ENCODE data around the gene PIGT.

PIGT gene

GRCh38 chr20:45395114-45395415, 20.9 kb upstream of the PIGT start:
- DNase-seq (ENCODE audit: low spot score): no peak
- TF ChIP-seq, protein P1, sequence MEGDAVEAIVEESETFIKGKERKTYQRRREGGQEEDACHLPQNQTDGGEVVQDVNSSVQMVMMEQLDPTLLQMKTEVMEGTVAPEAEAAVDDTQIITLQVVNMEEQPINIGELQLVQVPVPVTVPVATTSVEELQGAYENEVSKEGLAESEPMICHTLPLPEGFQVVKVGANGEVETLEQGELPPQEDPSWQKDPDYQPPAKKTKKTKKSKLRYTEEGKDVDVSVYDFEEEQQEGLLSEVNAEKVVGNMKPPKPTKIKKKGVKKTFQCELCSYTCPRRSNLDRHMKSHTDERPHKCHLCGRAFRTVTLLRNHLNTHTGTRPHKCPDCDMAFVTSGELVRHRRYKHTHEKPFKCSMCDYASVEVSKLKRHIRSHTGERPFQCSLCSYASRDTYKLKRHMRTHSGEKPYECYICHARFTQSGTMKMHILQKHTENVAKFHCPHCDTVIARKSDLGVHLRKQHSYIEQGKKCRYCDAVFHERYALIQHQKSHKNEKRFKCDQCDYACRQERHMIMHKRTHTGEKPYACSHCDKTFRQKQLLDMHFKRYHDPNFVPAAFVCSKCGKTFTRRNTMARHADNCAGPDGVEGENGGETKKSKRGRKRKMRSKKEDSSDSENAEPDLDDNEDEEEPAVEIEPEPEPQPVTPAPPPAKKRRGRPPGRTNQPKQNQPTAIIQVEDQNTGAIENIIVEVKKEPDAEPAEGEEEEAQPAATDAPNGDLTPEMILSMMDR (IDR thresholded peaks at IDR 0.05; ENCODE audit: borderline replicate concordance, control extremely low read depth, extremely low read depth, insufficient read depth, missing control alignments): no peak
- in situ Hi-C loops (cut with MboI; ENCODE audit: low sequenced_read_pairs, unreplicated experiment): no loop called here

GRCh38 chr20:45399018-45399417, 16.9 kb upstream of the PIGT start:
- TF ChIP-seq, protein P1 (IDR thresholded peaks at IDR 0.05; ENCODE audit: borderline replicate concordance, control extremely low read depth, extremely low read depth, insufficient read depth, missing control alignments): no peak
- no peak for DNase-seq (ENCODE audit: low spot score)
- in situ Hi-C loops (cut with MboI; ENCODE audit: low sequenced_read_pairs, unreplicated experiment): no loop called here

DNA sequence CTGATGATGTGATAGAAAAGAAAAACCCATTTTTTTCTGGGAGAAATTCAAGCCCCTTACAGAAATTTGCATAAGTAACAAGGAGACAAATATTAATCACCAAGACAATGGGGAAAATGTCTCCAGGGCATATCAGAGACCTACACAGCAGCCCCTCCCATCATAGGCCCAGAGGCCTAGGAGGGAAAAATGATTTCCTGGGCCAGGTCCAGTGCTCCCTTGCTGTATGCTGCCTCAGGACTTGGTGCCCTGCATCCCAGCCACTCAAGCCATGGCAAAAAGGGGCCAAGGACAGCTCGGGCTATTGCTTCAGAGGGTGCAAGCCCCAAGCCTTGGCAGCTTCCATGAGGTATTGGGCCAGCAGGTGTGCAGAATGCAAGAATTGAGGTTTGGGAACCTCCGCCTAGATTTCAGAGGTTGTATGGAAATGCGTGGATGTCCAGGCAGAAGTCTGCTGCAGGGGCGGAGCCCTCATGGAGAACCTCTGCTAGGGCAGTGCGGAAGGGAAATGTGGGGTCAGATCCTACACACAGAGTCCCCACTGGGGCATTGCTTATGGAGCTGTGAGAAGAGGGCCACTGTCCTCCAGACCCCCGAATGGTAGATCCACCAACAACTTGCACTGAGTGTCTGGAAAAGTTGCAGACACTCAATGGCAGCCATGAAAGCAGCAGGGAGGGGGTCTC, 15.5 kb upstream of the PIGT start:
- in situ Hi-C loops (cut with MboI; ENCODE audit: low sequenced_read_pairs, unreplicated experiment): no loop called here
- DNase-seq (ENCODE audit: low spot score): no peak
- TF ChIP-seq, protein P1 (IDR thresholded peaks at IDR 0.05; ENCODE audit: borderline replicate concordance, control extremely low read depth, extremely low read depth, insufficient read depth, missing control alignments): no peak

GRCh38 chr20:45402946-45403345, 13.0 kb upstream of the PIGT start:
- in situ Hi-C loops (cut with MboI; ENCODE audit: low sequenced_read_pairs, unreplicated experiment): no loop called here

GRCh38 chr20:45404438-45404837, 11.5 kb upstream of the PIGT start:
- TF ChIP-seq, protein P1 (IDR thresholded peaks at IDR 0.05; ENCODE audit: borderline replicate concordance, control extremely low read depth, extremely low read depth, insufficient read depth, missing control alignments): no peak
- no peak for DNase-seq (ENCODE audit: low spot score)
- in situ Hi-C loops (cut with MboI; ENCODE audit: low sequenced_read_pairs, unreplicated experiment): no loop called here

More at GRCh38 chr20:45402946-45403345, 13.0 kb upstream of the PIGT start:
- TF ChIP-seq, protein P1 (IDR thresholded peaks at IDR 0.05; ENCODE audit: borderline replicate concordance, control extremely low read depth, extremely low read depth, insufficient read depth, missing control alignments): no peak
- no peak for DNase-seq (ENCODE audit: low spot score)

GRCh38 chr20:45405571-45406259, 10.2 kb upstream of the PIGT start:
- in situ Hi-C loops (cut with MboI; ENCODE audit: low sequenced_read_pairs, unreplicated experiment): no loop called here
- TF ChIP-seq, protein P1 (IDR thresholded peaks at IDR 0.05; ENCODE audit: borderline replicate concordance, control extremely low read depth, extremely low read depth, insufficient read depth, missing control alignments): no peak
- DNase-seq (ENCODE audit: low spot score): peak; percentile 45
